Left lung (tissue), 10 donors: ENCODE data around the gene AGPAT3. TPM values are rescaled to one million over a fixed set of nuclear protein-coding genes. Genes with fewer than 3 reads are reported as not detected.

Source experiments
- ATAC-seq: fragments of 200-7000 bp; cut with Tn5 transposase; one replicate; pipeline ENCODE4 v1.9.1; 2020; ENCODE audit warnings: moderate library complexity
- DNase-seq, 4 donors: peaks; one replicate each; pipeline ENCODE4 v3.0.0-alpha.2; 2013 to 2020
- H3K27ac ChIP-seq, 2 donors: fragments of 200-600 bp; sonication (generic) in 1 of 2; one replicate each; pipeline versions ENCODE4 v1.5.0 to v1.8.0; 2020 to 2021
- H3K27me3 ChIP-seq, 2 donors: fragments of 200-600 bp; sonication (generic) in 1 of 2; one replicate each; pipeline versions ENCODE4 v1.5.0 to v1.8.0; 2020 to 2021
- H3K36me3 ChIP-seq, 2 donors: fragments of 200-600 bp; sonication (generic) in 1 of 2; one replicate each; pipeline versions ENCODE4 v1.5.0 to v1.8.0; 2020 to 2021
- H3K4me1 ChIP-seq, 2 donors: fragments of 200-600 bp; one replicate each; pipeline ENCODE4 v1.8.0; 2021
- H3K4me3 ChIP-seq, 2 donors: fragments of 200-600 bp; sonication (generic) in 1 of 2; one replicate each; pipeline versions ENCODE4 v1.5.0 to v1.8.0; 2020 to 2021; ENCODE audit warnings: mild to moderate bottlenecking in 1 of 2
- H3K9me3 ChIP-seq, 2 donors: fragments of 200-600 bp; sonication (generic) in 1 of 2; one replicate each; pipeline versions ENCODE4 v1.5.0 to v1.8.0; 2020 to 2021
- CTCF ChIP-seq, 2 donors: fragments of 200-600 bp; sonication (generic) in 1 of 2; IDR thresholded peaks; one replicate each; pipeline versions ENCODE4 v1.5.0 to v1.8.0; 2021; ENCODE audit warnings: antibody characterized with exemption in 2 of 2
- intact Hi-C, 2 donors: fragments of 100-400 bp; cut with DNase I; formaldehyde crosslinking; loops; one replicate each; pipeline versions ENCODE4 v1.11.2 to v1.14.2; 2022
- polyA plus RNA-seq, 6 donors: library from polyadenylated mRNA; unstranded; fragments of 120-200 nt; gene quantifications; one replicate each; pipeline ENCODE4 v1.2.1, GENCODE V29; 2013; ENCODE audit not compliant: insufficient read length in 6 of 6
- total RNA-seq, 2 donors: library from RNA; stranded (reverse); fragmentation: NEBNext Ultra II Directional; extraction: Animal tissue kit (Norgen Biotek cat#: 25700); gene quantifications; one replicate each; pipeline ENCODE4 v1.2.1, GENCODE V29; 2021
- donor health status: DM: no; HTN: yes; CAD: no.
- donor health status: DM: no; HTN: no; CAD: no.

The AGPAT3 gene
- total and polyA plus RNA-seq, 8 donors, result 37.4 to 111 (median 42.8) TPM

- Histone ChIP-seq H3K4me3 (no peak overlapping the region), H3K36me3 (peaks cover 0 to 23% of the 10 kb centered on the region in 2 donors), H3K27ac (no peak overlapping the region), H3K27me3 (no peaks in the 10 kb centered on the region), H3K9me3 (peaks cover 0 to under 1% of the 10 kb centered on the region in 2 donors), H3K4me1 (no peaks in the 10 kb centered on the region)
- peak in 1 of 4 donors; percentile 67 for DNase-seq
- intact Hi-C loops, result no loop called here
- ATAC-seq, result no peak
- no peak for TF ChIP-seq CTCF (IDR thresholded peaks at IDR 0.05)
Measured at GRCh38 chr21:43954896-43955295, 89.9 kb downstream of the AGPAT3 start.

- H3K27ac ChIP-seq, result no peak overlapping the region
- no peak for ATAC-seq
- H3K4me1 ChIP-seq, result no peaks in the 10 kb centered on the region
- intact Hi-C loops, result no loop called here
- no peak overlapping the region for H3K4me3 ChIP-seq
- peaks cover 0 to 30% of the 10 kb centered on the region in 2 donors for H3K36me3 ChIP-seq
- H3K27me3 ChIP-seq, result no peaks in the 10 kb centered on the region
- DNase-seq, result peak in 1 of 4 donors; percentile 53
- no peaks in the 10 kb centered on the region for H3K9me3 ChIP-seq
- no peak for TF ChIP-seq CTCF (IDR thresholded peaks at IDR 0.05)
Measured at GRCh38 chr21:43956019-43956669, 91.1 kb downstream of the AGPAT3 start.

- intact Hi-C loops, result no loop called here
- ATAC-seq, result no peak
- Histone ChIP-seq H3K4me3 (no peak overlapping the region), H3K27me3 (no peaks in the 10 kb centered on the region), H3K4me1 (no peaks in the 10 kb centered on the region), H3K9me3 (no peaks in the 10 kb centered on the region), H3K27ac (no peak overlapping the region), H3K36me3 (peaks cover 0 to 35% of the 10 kb centered on the region in 2 donors)
- no peak for TF ChIP-seq CTCF (IDR thresholded peaks at IDR 0.05)
- DNase-seq, result peak in 1 of 4 donors; percentile 44
Measured at GRCh38 chr21:43956670-43957035, 91.6 kb downstream of the AGPAT3 start.

GRCh38 chr21:43957128-43957571 lies 92.1 kb downstream of the AGPAT3 start:
- ATAC-seq (no peak), DNase-seq (peak in 1 of 4 donors; percentile 53)
- intact Hi-C loops, result no loop called here
- no peaks in the 10 kb centered on the region for H3K27me3 ChIP-seq
- no peak for TF ChIP-seq CTCF (IDR thresholded peaks at IDR 0.05)
- no peaks in the 10 kb centered on the region for H3K9me3 ChIP-seq
- H3K4me1 ChIP-seq, result no peaks in the 10 kb centered on the region
- no peak overlapping the region for H3K27ac ChIP-seq
- H3K4me3 ChIP-seq, result no peak overlapping the region
- H3K36me3 ChIP-seq, result peaks cover 0 to 39% of the 10 kb centered on the region in 2 donors

- H3K27ac ChIP-seq, result no peak overlapping the region
- peaks cover 0 to 39% of the 10 kb centered on the region in 2 donors for H3K36me3 ChIP-seq
- no peak for ATAC-seq
- no peaks in the 10 kb centered on the region for H3K9me3 ChIP-seq
- H3K27me3 ChIP-seq, result no peaks in the 10 kb centered on the region
- intact Hi-C loops, result no loop called here
- DNase-seq, result peak in 1 of 4 donors; percentile 17
- no peak for TF ChIP-seq CTCF (IDR thresholded peaks at IDR 0.05)
- H3K4me1 ChIP-seq, result no peaks in the 10 kb centered on the region
- H3K4me3 ChIP-seq, result no peak overlapping the region
Measured at GRCh38 chr21:43957611-43958362, 92.8 kb downstream of the AGPAT3 start.
